ENCODE results near the gene PTPN23. TPM values are rescaled to one million over a fixed set of nuclear protein-coding genes. Genes with fewer than 3 reads are reported as not detected.

PTPN23 gene
- total and polyA plus RNA-seq, 2 of the 8 experiments (the other 6 are each of a cell fraction or from before 2014, with no cell fraction given), result 2.9 to 46.7 TPM

DNA sequence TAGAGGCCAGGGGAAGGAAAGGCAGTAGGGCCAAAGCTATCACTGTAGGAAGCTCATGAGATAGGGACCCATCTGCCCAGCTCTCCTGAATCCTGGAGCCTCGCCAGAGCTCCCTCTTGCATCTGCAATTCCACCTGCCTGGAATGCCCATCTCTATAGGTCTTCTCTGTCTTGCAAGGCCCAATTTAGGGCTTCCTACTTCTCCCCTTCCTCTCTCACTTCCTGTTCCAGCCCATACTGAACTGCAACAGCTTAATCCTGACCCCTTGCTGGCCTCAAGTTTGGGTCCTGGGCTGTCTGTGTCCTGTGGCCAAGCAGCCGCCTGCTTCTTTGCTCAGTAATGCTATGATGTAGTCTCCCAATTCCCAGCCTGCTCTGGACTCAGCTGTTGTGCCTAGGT lies 3.6 kb upstream of the PTPN23 start:
- Histone ChIP-seq H4K5ac (ENCODE audit: insufficient read length, low read depth, low read length) (no peak overlapping the region), H2AFZ (ENCODE audit: low read length) (no peak overlapping the region), H3K4ac (replicated peaks; ENCODE audit: insufficient read length, low read depth, low read length) (no peak overlapping the region), H3K23ac (ENCODE audit: insufficient read length) (no peak overlapping the region), H4K8ac (ENCODE audit: extremely low read depth, insufficient read depth, low read length) (no peak overlapping the region), H3K23me2 (ENCODE audit: low read depth, low read length) (peaks cover 8% of the 10 kb centered on the region), H2AK5ac (ENCODE audit: low read depth, low read length) (no peak overlapping the region), H3K27ac (ENCODE audit: low read depth, low read length) (no peak overlapping the region), H4K20me1 (replicated peaks in 1 of 2; ENCODE audit: control insufficient read depth in 1 of 2, insufficient read depth in 2 of 2, low read length in 2 of 2) (peaks cover 0 to 6% of the 10 kb centered on the region in 2 experiments), H3K56ac (replicated peaks; ENCODE audit: insufficient read length, low read depth, low read length) (no peak overlapping the region), H3K79me2 (ENCODE audit: control insufficient read depth in 1 of 2, insufficient read depth in 2 of 2, low read length in 2 of 2) (peaks cover 0 to 6% of the 10 kb centered on the region in 2 experiments; a peak in 2 of 4 replicates), H3K4me3 (ENCODE audit: extremely low read depth in 1 of 4, insufficient read depth in 2 of 4, low read depth in 3 of 4, low read length in 4 of 4) (no peak overlapping the region), H2BK5ac (ENCODE audit: low read depth, low read length) (no peak overlapping the region), H2BK15ac (ENCODE audit: low read length) (no peak overlapping the region), H3K36me3 (ENCODE audit: control insufficient read depth in 2 of 4, insufficient read depth in 4 of 4, low read length in 3 of 4) (no peaks in the 10 kb centered on the region), H2BK12ac (ENCODE audit: low read depth, low read length) (no peak overlapping the region), H3K14ac (ENCODE audit: insufficient read length) (no peak overlapping the region), H3K79me1 (ENCODE audit: low read depth, low read length) (no peaks in the 10 kb centered on the region; the same call in none of the 2 replicates), H2BK120ac (replicated peaks; ENCODE audit: low read depth, low read length) (no peak overlapping the region), H3K9me3 (ENCODE audit: insufficient read depth in 2 of 2, low read depth in 1 of 2, low read length in 1 of 2) (no peaks in the 10 kb centered on the region), H3K9ac (replicated peaks in 1 of 4; ENCODE audit: extremely low read depth in 1 of 4, low read depth in 3 of 4, low read length in 3 of 4) (no peak overlapping the region), H3K4me1 (replicated peaks in 1 of 4; ENCODE audit: control insufficient read depth in 3 of 4, insufficient read depth in 4 of 4, low read length in 3 of 4) (peaks cover 3 to 5% (median 3%) of the 10 kb centered on the region in 4 experiments; a peak in 6 of 7 replicates), H4K91ac (replicated peaks; ENCODE audit: insufficient read length, low read length) (no peak overlapping the region), H2BK20ac (ENCODE audit: low read length) (no peak overlapping the region), H3K18ac (ENCODE audit: extremely low read depth, low read length) (no peak overlapping the region), H3K4me2 (ENCODE audit: insufficient read depth in 1 of 2, low read depth in 2 of 2, low read length in 2 of 2) (no peak overlapping the region), H3K27me3 (replicated peaks in 1 of 4; ENCODE audit: control insufficient read depth in 3 of 4, extremely low read depth in 1 of 4, insufficient read depth in 3 of 4, low read length in 3 of 4) (no peaks in the 10 kb centered on the region)
- no peak for TF ChIP-seq TCF12 (IDR thresholded peaks at IDR 0.05; ENCODE audit: low read depth, low read length)
- TF ChIP-seq EP300 (IDR thresholded peaks at IDR 0.05; ENCODE audit: borderline replicate concordance in 1 of 2, low read depth in 2 of 2, low read length in 2 of 2), result no peak
- no peak for TF ChIP-seq RBBP5 (IDR thresholded peaks at IDR 0.05; ENCODE audit: borderline replicate concordance, low read depth, low read length)
- DNase-seq (ENCODE audit: low read depth in 1 of 2, low spot score in 2 of 2) (no peak), FAIRE-seq (no peak)
- WGBS, 2 experiments (ENCODE audit: extremely low coverage in 1 of 2, insufficient coverage in 1 of 2, insufficient read length in 1 of 2, insufficient replicate concordance in 2 of 2, low coverage in 1 of 2, low lambda C conversion rate in 2 of 2, missing lambda C conversion rate in 1 of 2), result 84% methylated on average over 2 of the region's 2 CpGs; no CpG with 5 or more reads in 1 of the 2 experiments
- POLR2A ChIA-PET (ENCODE audit: partially characterized antibody), result no interaction called here
- CTCF ChIA-PET (ENCODE audit: partially characterized antibody), result interaction anchor here (1.3 to 1.8 kb wide), 3 partner anchors 30 to 63 kb away, joined by 4 to 6 read pairs (median 6); no protein-coding TSS in a partner anchor
